Measurements from ENCODE around the gene POF1B. TPM values are rescaled to one million over a fixed set of nuclear protein-coding genes. Genes with fewer than 3 reads are reported as not detected.

Gene POF1B
- polyA plus RNA-seq, 1 donor (not counting 4 experiments of a cell fraction or from before 2014, with no cell fraction given): 11.9 TPM

DNA sequence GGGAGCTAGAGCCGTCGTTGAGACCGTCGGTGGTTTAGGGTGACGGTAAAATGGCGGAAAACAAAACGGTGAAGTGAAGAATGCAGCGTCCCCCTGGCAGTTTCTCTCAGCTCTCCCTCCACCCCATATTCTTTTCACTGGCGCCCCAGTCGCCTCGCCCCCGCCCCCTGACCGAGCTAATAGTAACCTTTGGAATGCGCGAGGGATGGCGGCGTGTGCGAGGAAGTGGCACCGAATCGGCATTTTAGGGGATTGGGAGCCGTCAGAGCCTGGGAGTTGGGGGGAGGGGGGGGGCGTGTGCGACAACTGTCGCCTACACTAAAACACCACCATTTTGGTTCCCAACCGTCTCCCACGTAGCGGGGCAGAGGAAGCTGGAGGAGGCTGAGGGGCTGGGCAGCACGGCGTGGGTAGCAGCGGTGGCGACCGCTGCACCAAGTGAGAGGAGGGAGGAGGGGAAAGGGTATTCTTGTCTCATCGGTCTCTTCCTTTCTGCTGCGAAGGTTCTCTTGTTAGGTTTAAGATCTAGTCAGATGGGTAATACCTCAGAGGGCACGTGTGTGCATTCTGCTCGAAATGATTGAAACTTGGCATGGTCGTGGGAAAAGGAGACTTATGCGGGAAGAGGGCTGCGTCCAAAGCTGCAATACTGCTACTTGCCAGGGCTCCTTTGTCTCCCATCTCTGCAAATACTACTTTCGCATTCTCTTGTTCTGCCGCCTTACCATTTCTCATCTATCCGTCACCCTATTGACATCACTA, 134.8 kb downstream of the POF1B start:
- Histone ChIP-seq H3K9ac (ENCODE audit: control insufficient read depth, extremely low read depth, insufficient read depth, low read length) (peak overlapping the region; percentile 65), H2AFZ (ENCODE audit: control insufficient read depth, low read length) (peak overlapping the region; percentile 92), H3K27me3 (ENCODE audit: control insufficient read depth, extremely low read depth, insufficient read depth, low read length) (no peaks in the 10 kb centered on the region), H3K27ac (ENCODE audit: control insufficient read depth, insufficient read depth, low read length) (no peak overlapping the region), H3K4me1 (ENCODE audit: control insufficient read depth, extremely low read depth, insufficient read depth, low read length) (no peaks in the 10 kb centered on the region), H3K79me2 (ENCODE audit: control insufficient read depth, insufficient read depth, low read length) (no peaks in the 10 kb centered on the region), H3K4me2 (ENCODE audit: control insufficient read depth, extremely low read depth, insufficient read depth, low read depth, low read length) (peak overlapping the region; percentile 76), H3K9me3 (ENCODE audit: control insufficient read depth, low read depth, low read length) (no peaks in the 10 kb centered on the region), H3K36me3 (ENCODE audit: control insufficient read depth in 2 of 2, extremely low read depth in 1 of 2, insufficient read depth in 2 of 2, low read length in 2 of 2) (no peaks in the 10 kb centered on the region), H4K20me1 (ENCODE audit: control insufficient read depth, extremely low read depth, insufficient read depth, low read length) (no peaks in the 10 kb centered on the region), H3K9me1 (ENCODE audit: control insufficient read depth, extremely low read depth, insufficient read depth, low read length) (no peaks in the 10 kb centered on the region), H3K4me3 (ENCODE audit: control insufficient read depth in 2 of 3, extremely low read depth in 1 of 3, insufficient read depth in 2 of 3, low read depth in 1 of 3, low read length in 3 of 3) (peak overlapping the region; percentile 57 to 80 (median 69))
- dilution Hi-C loops (cut with MboI; ENCODE audit: extremely low pct_ligation_motif_present, low sequenced_read_pairs): no loop called here
- FAIRE-seq (no peak), DNase-seq (ENCODE audit: low read depth, low spot score) (no peak)
- TF ChIP-seq EZH2 (IDR thresholded peaks at IDR 0.05; ENCODE audit: low read length): no peak
- TF ChIP-seq, protein P1, sequence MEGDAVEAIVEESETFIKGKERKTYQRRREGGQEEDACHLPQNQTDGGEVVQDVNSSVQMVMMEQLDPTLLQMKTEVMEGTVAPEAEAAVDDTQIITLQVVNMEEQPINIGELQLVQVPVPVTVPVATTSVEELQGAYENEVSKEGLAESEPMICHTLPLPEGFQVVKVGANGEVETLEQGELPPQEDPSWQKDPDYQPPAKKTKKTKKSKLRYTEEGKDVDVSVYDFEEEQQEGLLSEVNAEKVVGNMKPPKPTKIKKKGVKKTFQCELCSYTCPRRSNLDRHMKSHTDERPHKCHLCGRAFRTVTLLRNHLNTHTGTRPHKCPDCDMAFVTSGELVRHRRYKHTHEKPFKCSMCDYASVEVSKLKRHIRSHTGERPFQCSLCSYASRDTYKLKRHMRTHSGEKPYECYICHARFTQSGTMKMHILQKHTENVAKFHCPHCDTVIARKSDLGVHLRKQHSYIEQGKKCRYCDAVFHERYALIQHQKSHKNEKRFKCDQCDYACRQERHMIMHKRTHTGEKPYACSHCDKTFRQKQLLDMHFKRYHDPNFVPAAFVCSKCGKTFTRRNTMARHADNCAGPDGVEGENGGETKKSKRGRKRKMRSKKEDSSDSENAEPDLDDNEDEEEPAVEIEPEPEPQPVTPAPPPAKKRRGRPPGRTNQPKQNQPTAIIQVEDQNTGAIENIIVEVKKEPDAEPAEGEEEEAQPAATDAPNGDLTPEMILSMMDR (optimal IDR thresholded peaks at IDR 0.05 in 1 of 3, IDR thresholded peaks at IDR 0.05 in 1 of 3, conservative IDR thresholded peaks at IDR 0.05 in 1 of 3; ENCODE audit: extremely low read depth in 1 of 3, insufficient read depth in 2 of 3, low read length in 3 of 3): no peak

DNA sequence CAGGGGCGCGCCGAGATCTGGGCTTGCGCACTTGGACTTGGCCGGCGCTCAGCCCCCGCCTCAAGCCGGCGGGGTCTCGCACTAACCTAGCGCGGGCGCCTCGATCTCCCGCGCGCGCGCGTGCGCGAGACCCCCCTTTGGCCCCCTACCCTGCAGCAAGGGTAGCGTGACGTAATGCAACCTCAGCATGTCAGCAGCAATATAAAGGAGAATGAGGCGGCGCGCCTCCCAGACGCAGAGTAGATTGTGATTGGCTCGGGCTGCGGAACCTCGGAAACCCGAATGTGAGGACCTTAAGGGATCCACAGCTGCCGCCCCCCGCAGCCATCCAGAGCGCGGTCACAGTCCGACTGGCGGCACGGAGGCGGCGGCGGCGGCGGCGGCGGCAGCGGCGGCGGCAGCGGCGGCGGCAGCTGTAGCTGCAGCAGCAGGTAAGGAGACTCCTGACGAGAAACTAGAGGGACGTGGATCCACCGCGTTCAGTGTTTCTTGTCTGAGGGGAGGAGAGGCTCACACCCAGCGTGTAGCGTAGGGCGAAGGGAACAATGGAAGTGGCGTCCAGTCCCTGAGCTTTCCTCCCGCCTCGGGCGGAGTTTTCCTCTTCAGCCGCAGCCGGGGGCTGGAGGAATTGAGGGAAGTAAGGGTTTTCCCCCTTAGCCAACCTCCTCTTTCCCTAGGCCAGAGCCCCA, 135.6 kb downstream of the POF1B start, which contains the start of the genes SATL1 and ZNF711:
SATL1 (minus strand) TSS at position 19 of the 689 bp plus-strand sequence. CDS start 134,811 bp downstream, outside the sequence.
ZNF711 (plus strand) TSS at position 231 of the 689 bp plus-strand sequence. CDS start 3,582 bp downstream, outside the sequence.
- Histone ChIP-seq H4K20me1 (ENCODE audit: control insufficient read depth, extremely low read depth, insufficient read depth, low read length) (no peaks in the 10 kb centered on the region), H3K27me3 (ENCODE audit: control insufficient read depth, extremely low read depth, insufficient read depth, low read length) (no peaks in the 10 kb centered on the region), H3K9ac (ENCODE audit: control insufficient read depth, extremely low read depth, insufficient read depth, low read length) (peak within 1 kb of the TSS; percentile 65), H3K9me1 (ENCODE audit: control insufficient read depth, extremely low read depth, insufficient read depth, low read length) (no peaks in the 10 kb centered on the region), H3K4me1 (ENCODE audit: control insufficient read depth, extremely low read depth, insufficient read depth, low read length) (no peaks in the 10 kb centered on the region), H3K36me3 (ENCODE audit: control insufficient read depth in 2 of 2, extremely low read depth in 1 of 2, insufficient read depth in 2 of 2, low read length in 2 of 2) (no peaks in the 10 kb centered on the region), H3K4me3 (ENCODE audit: control insufficient read depth in 2 of 3, extremely low read depth in 1 of 3, insufficient read depth in 2 of 3, low read depth in 1 of 3, low read length in 3 of 3) (peak within 1 kb of the TSS; percentile 57 to 80 (median 69)), H3K4me2 (ENCODE audit: control insufficient read depth, extremely low read depth, insufficient read depth, low read depth, low read length) (peak within 1 kb of the TSS; percentile 76), H2AFZ (ENCODE audit: control insufficient read depth, low read length) (peak within 1 kb of the TSS; percentile 92), H3K27ac (ENCODE audit: control insufficient read depth, insufficient read depth, low read length) (no peak within 1 kb of the TSS), H3K9me3 (ENCODE audit: control insufficient read depth, low read depth, low read length) (no peaks in the 10 kb centered on the region), H3K79me2 (ENCODE audit: control insufficient read depth, insufficient read depth, low read length) (no peaks in the 10 kb centered on the region)
- DNase-seq (ENCODE audit: low read depth, low spot score): no peak
- TF ChIP-seq, protein P1 (optimal IDR thresholded peaks at IDR 0.05 in 1 of 3, IDR thresholded peaks at IDR 0.05 in 1 of 3, conservative IDR thresholded peaks at IDR 0.05 in 1 of 3; ENCODE audit: extremely low read depth in 1 of 3, insufficient read depth in 2 of 3, low read length in 3 of 3): no peak
- no peak for TF ChIP-seq EZH2 (IDR thresholded peaks at IDR 0.05; ENCODE audit: low read length)
- dilution Hi-C loops (cut with MboI; ENCODE audit: extremely low pct_ligation_motif_present, low sequenced_read_pairs): no loop called here
- no peak for FAIRE-seq

Measured in keratinocyte (primary cell).